HPDE6-E6E7 (cell line): ENCODE measurements around the gene MPP2.
"Not testable (repeated sequence)": the region's sequence is repeated elsewhere in the genome, so short reads cannot be mapped to it uniquely, and the experiment has no call there.

Experiments used
- DNase-seq: peaks from one replicate; pipeline ENCODE4 v3.0.0; 2011; ENCODE audit warnings: missing footprints; ENCODE audit errors: extremely low spot score

Gene MPP2

GRCh38 chr17:43901861-43902589 lies 5.3 kb downstream of the MPP2 start:
- DNase-seq: no peak

GRCh38 chr17:43900858-43901754 lies 6.2 kb downstream of the MPP2 start:
- DNase-seq: no peak

GRCh38 chr17:43900183-43900857 lies 7.0 kb downstream of the MPP2 start:
- DNase-seq: peak; percentile 97

GRCh38 chr17:43898446-43898845 lies 8.9 kb downstream of the MPP2 start:
- no peak for DNase-seq

- DNase-seq: peak; percentile 61
Observed at GRCh38 chr17:43897831-43898230, 9.5 kb downstream of the MPP2 start.

- not testable (repeated sequence) for DNase-seq
Observed at GRCh38 chr17:43894494-43894893, 12.8 kb downstream of the MPP2 start.

- DNase-seq: no peak
Observed at GRCh38 chr17:43892647-43892952, 14.7 kb downstream of the MPP2 start.

GRCh38 chr17:43891851-43892646 lies 15.3 kb downstream of the MPP2 start:
- no peak for DNase-seq

- no peak for DNase-seq
Observed at GRCh38 chr17:43890240-43890639, 17.1 kb downstream of the MPP2 start.

- DNase-seq: no peak
Observed at GRCh38 chr17:43888548-43888947, 18.8 kb downstream of the MPP2 start.

GRCh38 chr17:43882761-43883415 lies 24.4 kb downstream of the MPP2 start:
- DNase-seq: no peak

GRCh38 chr17:43881758-43882505 lies 25.4 kb downstream of the MPP2 start:
- DNase-seq: no peak

GRCh38 chr17:43881181-43881580 lies 26.2 kb downstream of the MPP2 start:
- DNase-seq: no peak

GRCh38 chr17:43880420-43880991 lies 26.8 kb downstream of the MPP2 start:
- peak; percentile 68 for DNase-seq

GRCh38 chr17:43879723-43880419 lies 27.5 kb downstream of the MPP2 start:
- no peak for DNase-seq

GRCh38 chr17:43878260-43879175 lies 28.8 kb downstream of the MPP2 start:
- peak; percentile 94 for DNase-seq

GRCh38 chr17:43877451-43878155 lies 29.7 kb downstream of the MPP2 start:
- no peak for DNase-seq

GRCh38 chr17:43877031-43877430 lies 30.3 kb downstream of the MPP2 start:
- no peak for DNase-seq
